Activated naive CD4-positive, alpha-beta T cell (primary cell): Measurements from ENCODE around the gene ELOVL7.
"Not testable (repeated sequence)": the region's sequence is repeated elsewhere in the genome, so short reads cannot be mapped to it uniquely, and the experiment has no call there.

ENCODE experiments used
- DNase-seq, 4 experiments: peaks; one replicate each; lab custom pipeline; 2025; lab: John Stamatoyannopoulos, UW

ELOVL7 gene

DNA sequence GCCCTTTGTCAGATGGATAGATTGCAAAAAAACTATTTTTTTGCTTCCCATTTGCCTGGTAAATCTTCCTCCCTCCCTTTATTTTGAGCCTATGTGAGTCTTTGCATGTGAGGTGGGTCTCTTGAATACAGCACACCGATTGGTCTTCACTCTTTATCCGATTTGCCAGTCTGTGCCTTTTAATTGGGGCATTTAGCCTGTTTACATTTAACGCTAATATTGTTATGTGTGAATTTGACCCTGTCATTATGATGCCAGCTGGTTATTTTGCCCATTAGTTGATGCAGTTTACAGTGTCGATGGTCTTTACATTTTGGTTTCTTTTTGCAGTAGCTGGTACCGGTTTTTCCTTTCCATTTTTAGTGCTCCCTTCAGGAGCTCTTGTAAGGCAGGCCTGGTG, 131.1 kb downstream of the ELOVL7 start:
- DNase-seq, result no peak

DNA sequence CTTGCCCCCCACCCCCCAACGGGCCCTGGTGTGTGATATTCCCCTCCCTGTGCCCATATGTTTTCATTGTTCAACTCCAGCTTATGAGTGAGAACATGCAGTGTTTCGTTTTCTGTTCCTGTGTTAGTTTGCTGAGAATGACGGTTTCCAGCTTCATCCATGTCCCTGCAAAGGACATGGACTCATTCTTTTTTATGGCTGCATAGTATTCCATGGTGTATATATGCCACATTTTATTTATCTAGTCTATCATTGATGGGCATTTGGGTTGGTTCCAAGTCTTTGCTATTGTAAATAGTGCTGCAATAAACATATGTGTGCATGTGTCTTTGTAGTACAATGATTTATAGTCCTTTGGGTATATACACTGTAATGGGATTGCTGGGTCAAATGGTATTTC, 132.2 kb downstream of the ELOVL7 start:
- not testable (repeated sequence) for DNase-seq

DNA sequence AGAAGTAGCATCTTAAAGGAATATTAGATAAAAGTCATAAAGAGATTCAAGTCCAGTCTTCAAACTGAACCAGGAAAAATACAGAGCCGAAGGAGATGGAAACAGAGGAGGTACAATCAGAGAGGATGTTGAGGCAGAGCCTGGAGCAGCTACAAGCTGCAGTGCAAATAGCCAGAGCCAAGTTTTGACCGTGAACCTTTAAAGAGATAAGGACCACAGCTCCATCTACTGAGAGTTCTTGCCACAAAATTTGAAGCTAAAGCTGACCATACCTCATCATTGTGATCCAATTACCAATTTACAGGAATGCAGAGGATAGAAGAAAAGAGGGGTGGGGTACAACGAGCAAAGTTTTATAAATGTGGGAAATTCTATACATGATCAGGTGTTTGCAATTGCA, 133.7 kb downstream of the ELOVL7 start:
- DNase-seq, result no peak

DNA sequence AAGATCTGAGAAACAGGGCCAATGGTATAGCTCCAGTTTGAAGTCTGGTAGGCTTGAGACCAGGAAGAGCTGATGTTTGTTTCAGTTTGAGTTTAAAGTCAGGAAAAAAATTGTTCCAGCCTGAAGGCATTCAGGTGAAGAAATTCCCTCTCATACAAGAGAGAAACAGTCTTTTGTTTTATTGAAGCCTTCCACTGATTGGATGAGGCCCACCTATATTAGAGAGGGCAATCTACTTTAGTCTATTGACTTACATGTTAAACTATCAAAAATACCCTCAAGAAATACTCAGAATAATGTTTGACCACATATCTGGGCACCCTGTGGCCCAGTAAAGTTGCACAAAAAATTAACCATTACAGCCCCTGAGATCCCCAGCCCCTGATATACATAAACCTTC, 138.9 kb downstream of the ELOVL7 start:
- no peak for DNase-seq

DNA sequence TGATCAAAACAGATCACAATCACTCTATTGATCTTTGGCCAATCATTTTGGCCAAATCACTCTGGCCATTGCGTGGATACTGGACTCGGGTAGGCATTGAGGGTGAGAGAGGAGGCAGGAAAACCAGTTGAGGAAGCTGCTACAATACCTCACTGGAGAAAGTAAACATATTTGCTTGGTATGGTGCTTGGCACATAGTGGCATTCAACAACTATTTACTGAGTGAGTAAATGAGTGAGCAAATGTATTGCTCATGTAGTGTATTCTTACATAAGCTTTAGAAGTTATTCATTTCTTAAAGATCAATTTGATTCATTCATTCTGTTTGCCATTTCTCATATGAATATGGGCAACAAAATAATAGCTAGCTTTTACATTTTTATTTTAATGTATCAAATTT, 140.1 kb downstream of the ELOVL7 start:
- no peak for DNase-seq
